CD4-positive, alpha-beta memory T cell (primary cell): ENCODE data around the gene ARHGEF11. TPM values are rescaled to one million over a fixed set of nuclear protein-coding genes. Genes with fewer than 3 reads are reported as not detected.

Experiments used
- CTCF ChIA-PET: fragments of 350-600 bp; sonication (Branson Sonifier 250); formaldehyde crosslinking; loops from one replicate; lab custom pipeline; 2021; ENCODE audit warnings: inconsistent platforms; ENCODE audit not compliant: partially characterized antibody; lab: Charles Lee
- POLR2A ChIA-PET: fragments of 350-600 bp; sonication (Branson Sonifier 250); formaldehyde crosslinking; loops from one replicate; lab custom pipeline; 2021; ENCODE audit not compliant: partially characterized antibody; lab: Charles Lee
- DNase-seq, 5 donors: peaks; one replicate each; pipeline versions ENCODE4 v3.0.0 to v3.0.0-alpha.2; 2020 to 2022; ENCODE audit warnings: mixed read lengths in 1 of 5
- H3K27ac ChIP-seq: one replicate; pipeline ENCODE4 v1.7.0; 2013; ENCODE audit warnings: low read depth, low read length
- H3K27me3 ChIP-seq: 2 replicates; pipeline ENCODE4 v1.7.0; 2013; ENCODE audit warnings: mild to moderate bottlenecking, low read length, moderate library complexity; ENCODE audit not compliant: insufficient read depth
- H3K36me3 ChIP-seq: 2 replicates; pipeline ENCODE4 v1.7.0; 2013; ENCODE audit warnings: mild to moderate bottlenecking, low read length, moderate library complexity; ENCODE audit not compliant: insufficient read depth
- H3K4me1 ChIP-seq: 2 replicates; pipeline ENCODE4 v1.7.0; 2013; ENCODE audit warnings: mild to moderate bottlenecking, low read length, moderate library complexity; ENCODE audit not compliant: insufficient read depth
- H3K4me3 ChIP-seq, 2 donors: one replicate each; pipeline ENCODE4 v1.7.0; 2013; ENCODE audit warnings: low read length in 2 of 2, mild to moderate bottlenecking in 1 of 2
- H3K9me3 ChIP-seq, 2 donors: one replicate each; pipeline ENCODE4 v1.7.0; 2013; ENCODE audit warnings: low read length in 2 of 2, control low read depth in 1 of 2; ENCODE audit not compliant: control insufficient read depth in 1 of 2
- H3K27ac Mint-ChIP-seq, 7 donors: one replicate each; pipeline ENCODE4 v1.8.0; 2020 to 2021; ENCODE audit warnings: mixed read lengths in 7 of 7, mild to moderate bottlenecking in 6 of 7, inconsistent platforms in 3 of 7, moderate library complexity in 3 of 7
- H3K27me3 Mint-ChIP-seq, 2 donors: one replicate each; pipeline ENCODE4 v1.8.0; 2020 to 2021; ENCODE audit warnings: mixed read lengths in 2 of 2
- H3K36me3 Mint-ChIP-seq, 2 donors: one replicate each; pipeline ENCODE4 v1.8.0; 2020 to 2021; ENCODE audit warnings: mixed read lengths in 2 of 2, inconsistent platforms in 1 of 2, mild to moderate bottlenecking in 1 of 2
- H3K4me1 Mint-ChIP-seq, 4 donors: one replicate each; pipeline ENCODE4 v1.8.0; 2020 to 2021; ENCODE audit warnings: mixed read lengths in 4 of 4, mild to moderate bottlenecking in 1 of 4
- H3K4me3 Mint-ChIP-seq, 8 donors: one replicate each; pipeline ENCODE4 v1.8.0; 2020 to 2021; ENCODE audit warnings: mixed read lengths in 8 of 8, mild to moderate bottlenecking in 7 of 8, moderate library complexity in 6 of 8, inconsistent platforms in 3 of 8
- H3K9me3 Mint-ChIP-seq, 8 donors: one replicate each; pipeline ENCODE4 v1.8.0; 2020 to 2021; ENCODE audit warnings: mixed read lengths in 8 of 8, mild to moderate bottlenecking in 5 of 8, inconsistent platforms in 3 of 8, moderate library complexity in 1 of 8
- intact Hi-C: fragments of 100-400 bp; cut with micrococcal nuclease; formaldehyde crosslinking; loops from one replicate; pipeline ENCODE4 v1.15.1; 2023
- polyA plus RNA-seq, 2 donors: library from polyadenylated mRNA; unstranded; fragments of 300-500 nt; fragmentation: Illumina TruSeq; gene quantifications; one replicate each; pipeline ENCODE4 v1.2.3, GENCODE V29; 2021
- total RNA-seq, 2 experiments: library from RNA; stranded (reverse); gene quantifications; one replicate each; pipeline ENCODE4 v1.2.3, GENCODE V29; 2021

The ARHGEF11 gene
- total and polyA plus RNA-seq, 4 experiments from 2014 or later = 7.9 to 24.1 (median 20.9) TPM

DNA sequence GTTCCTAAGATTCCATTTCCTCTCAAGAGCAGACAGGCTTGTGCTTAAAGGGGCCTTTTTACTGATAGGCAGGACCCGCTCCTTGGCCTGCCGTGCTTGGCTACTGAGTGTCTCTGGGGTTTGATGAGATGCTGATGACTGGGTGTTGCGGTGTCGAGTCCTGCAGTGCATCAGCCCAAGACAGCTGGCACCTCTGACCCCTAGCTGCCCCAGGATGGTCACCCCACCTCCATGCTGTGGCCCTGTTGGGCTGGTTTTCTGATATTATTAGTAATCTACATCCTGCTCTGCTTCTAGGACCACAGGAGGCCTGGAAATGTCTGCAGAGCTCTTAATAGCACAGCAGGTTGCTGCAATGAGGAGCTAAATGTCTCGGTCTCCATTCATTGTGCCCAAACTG lies 96.4 kb downstream of the ARHGEF11 start:
- Mint-ChIP-seq H3K36me3 (peaks cover 43 to 74% of the 10 kb centered on the region in 2 donors), H3K4me1 (no peaks in the 10 kb centered on the region), H3K9me3 (no peaks in the 10 kb centered on the region), H3K27ac (no peak overlapping the region), H3K4me3 (no peak overlapping the region), H3K27me3 (no peaks in the 10 kb centered on the region)
- intact Hi-C loops = no loop called here
- POLR2A ChIA-PET = interaction anchor here (1.0 kb wide), 1 partner anchor 142 kb away, joined by 3 read pairs; no protein-coding TSS in a partner anchor
- H3K27ac ChIP-seq = no peak overlapping the region
- no peaks in the 10 kb centered on the region for H3K9me3 ChIP-seq
- no peaks in the 10 kb centered on the region for H3K4me1 ChIP-seq
- CTCF ChIA-PET = interaction anchor here (0.6 to 2.0 kb wide), 2 partner anchors 13 to 125 kb away, joined by 3 to 6 read pairs; no protein-coding TSS in a partner anchor
- H3K4me3 ChIP-seq = no peak overlapping the region
- DNase-seq = no peak
- H3K36me3 ChIP-seq = peaks cover 47% of the 10 kb centered on the region
- H3K27me3 ChIP-seq = no peaks in the 10 kb centered on the region

DNA sequence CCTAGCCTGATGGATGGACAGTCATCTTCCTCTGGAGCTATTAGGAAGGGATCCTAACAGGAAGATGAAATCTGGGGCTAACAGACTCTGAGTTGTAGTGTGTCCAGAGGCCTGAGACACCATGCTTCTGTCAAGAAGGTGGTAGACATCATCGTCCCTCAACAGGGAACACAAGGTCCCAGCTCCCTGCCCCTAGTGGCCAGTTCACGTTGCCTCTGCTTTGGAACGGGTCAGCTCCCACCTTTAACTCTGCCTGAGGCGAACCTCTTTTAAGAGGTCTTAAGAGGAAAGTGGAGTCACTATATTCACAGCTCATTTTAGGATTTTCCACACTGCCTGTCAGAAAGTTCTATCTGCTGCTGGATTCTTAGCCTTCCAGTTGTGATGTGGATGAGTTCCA lies 96.8 kb downstream of the ARHGEF11 start:
- Mint-ChIP-seq H3K36me3 (peaks cover 42 to 78% of the 10 kb centered on the region in 2 donors), H3K9me3 (no peaks in the 10 kb centered on the region), H3K4me1 (no peaks in the 10 kb centered on the region), H3K27me3 (no peaks in the 10 kb centered on the region), H3K27ac (no peak overlapping the region), H3K4me3 (no peak overlapping the region)
- POLR2A ChIA-PET = interaction anchor here (1.0 kb wide), 1 partner anchor 142 kb away, joined by 3 read pairs; no protein-coding TSS in a partner anchor
- no peaks in the 10 kb centered on the region for H3K9me3 ChIP-seq
- DNase-seq = no peak
- no peaks in the 10 kb centered on the region for H3K27me3 ChIP-seq
- intact Hi-C loops = no loop called here
- CTCF ChIA-PET = interaction anchor here (0.6 to 2.0 kb wide), 2 partner anchors 13 to 126 kb away, joined by 3 to 6 read pairs; no protein-coding TSS in a partner anchor
- no peak overlapping the region for H3K27ac ChIP-seq
- H3K4me3 ChIP-seq = no peak overlapping the region
- no peaks in the 10 kb centered on the region for H3K4me1 ChIP-seq
- H3K36me3 ChIP-seq = peaks cover 47% of the 10 kb centered on the region

GRCh38 chr1:156947818-156948525 lies 97.6 kb downstream of the ARHGEF11 start:
- H3K27ac ChIP-seq = no peak overlapping the region
- no peak overlapping the region for H3K4me3 ChIP-seq
- H3K27me3 ChIP-seq = no peaks in the 10 kb centered on the region
- no peaks in the 10 kb centered on the region for H3K27me3 Mint-ChIP-seq
- CTCF ChIA-PET = interaction anchor here (0.6 to 2.0 kb wide), 3 partner anchors 14 to 126 kb away, joined by 3 to 6 read pairs (median 3); no protein-coding TSS in a partner anchor
- peaks cover 51% of the 10 kb centered on the region for H3K36me3 ChIP-seq
- no peaks in the 10 kb centered on the region for H3K9me3 ChIP-seq
- H3K27ac Mint-ChIP-seq = no peak overlapping the region
- no peaks in the 10 kb centered on the region for H3K9me3 Mint-ChIP-seq
- DNase-seq = no peak
- no peaks in the 10 kb centered on the region for H3K4me1 Mint-ChIP-seq
- H3K4me1 ChIP-seq = no peaks in the 10 kb centered on the region
- no peak overlapping the region for H3K4me3 Mint-ChIP-seq
- intact Hi-C loops = no loop called here
- POLR2A ChIA-PET = interaction anchor here (1.0 kb wide), 1 partner anchor 141 kb away, joined by 3 read pairs; no protein-coding TSS in a partner anchor
- peaks cover 44 to 82% of the 10 kb centered on the region in 2 donors for H3K36me3 Mint-ChIP-seq

- no peaks in the 10 kb centered on the region for H3K4me1 ChIP-seq
- no peak overlapping the region for H3K27ac ChIP-seq
- Mint-ChIP-seq H3K4me3 (no peak overlapping the region), H3K9me3 (no peaks in the 10 kb centered on the region), H3K27ac (no peak overlapping the region), H3K4me1 (no peaks in the 10 kb centered on the region), H3K27me3 (no peaks in the 10 kb centered on the region), H3K36me3 (peaks cover 43 to 82% of the 10 kb centered on the region in 2 donors)
- H3K9me3 ChIP-seq = no peaks in the 10 kb centered on the region
- CTCF ChIA-PET = interaction anchor here (1.1 kb wide), 1 partner anchor 55 kb away, joined by 3 read pairs; no protein-coding TSS in a partner anchor
- intact Hi-C loops = no loop called here
- peaks cover 51% of the 10 kb centered on the region for H3K36me3 ChIP-seq
- POLR2A ChIA-PET = no interaction called here
- DNase-seq = no peak
- H3K4me3 ChIP-seq = no peak overlapping the region
- no peaks in the 10 kb centered on the region for H3K27me3 ChIP-seq
These were observed 98.4 kb downstream of the ARHGEF11 start for GRCh38 chr1:156947127-156947526.

- no peak for DNase-seq
- CTCF ChIA-PET = no interaction called here
- Mint-ChIP-seq H3K27me3 (no peaks in the 10 kb centered on the region), H3K4me1 (no peaks in the 10 kb centered on the region), H3K27ac (peak overlapping the region in 3 of 7 donors; percentile 9 to 70 (median 19)), H3K9me3 (no peaks in the 10 kb centered on the region), H3K36me3 (peaks cover 39 to 74% of the 10 kb centered on the region in 2 donors), H3K4me3 (no peak overlapping the region)
- POLR2A ChIA-PET = no interaction called here
- intact Hi-C loops = no loop called here
- no peak overlapping the region for H3K27ac ChIP-seq
- H3K27me3 ChIP-seq = no peaks in the 10 kb centered on the region
- no peak overlapping the region for H3K4me3 ChIP-seq
- no peaks in the 10 kb centered on the region for H3K9me3 ChIP-seq
- H3K36me3 ChIP-seq = peaks cover 47% of the 10 kb centered on the region
- no peaks in the 10 kb centered on the region for H3K4me1 ChIP-seq
These were observed 99.5 kb downstream of the ARHGEF11 start for GRCh38 chr1:156945881-156946661.

- intact Hi-C loops = no loop called here
- no peaks in the 10 kb centered on the region for H3K27me3 ChIP-seq
- no peaks in the 10 kb centered on the region for H3K27me3 Mint-ChIP-seq
- H3K27ac ChIP-seq = no peak overlapping the region
- ChIA-PET CTCF (no interaction called here), POLR2A (no interaction called here)
- no peak for DNase-seq
- peaks cover 53% of the 10 kb centered on the region for H3K36me3 ChIP-seq
- H3K9me3 ChIP-seq = no peaks in the 10 kb centered on the region
- H3K4me3 Mint-ChIP-seq = no peak overlapping the region
- no peak overlapping the region for H3K4me3 ChIP-seq
- no peaks in the 10 kb centered on the region for H3K4me1 Mint-ChIP-seq
- no peaks in the 10 kb centered on the region for H3K9me3 Mint-ChIP-seq
- H3K4me1 ChIP-seq = no peaks in the 10 kb centered on the region
- peak overlapping the region in 1 of 7 donors; percentile 29 for H3K27ac Mint-ChIP-seq
- H3K36me3 Mint-ChIP-seq = peaks cover 37 to 67% of the 10 kb centered on the region in 2 donors
These were observed 100.7 kb downstream of the ARHGEF11 start for GRCh38 chr1:156944848-156945247.

DNA sequence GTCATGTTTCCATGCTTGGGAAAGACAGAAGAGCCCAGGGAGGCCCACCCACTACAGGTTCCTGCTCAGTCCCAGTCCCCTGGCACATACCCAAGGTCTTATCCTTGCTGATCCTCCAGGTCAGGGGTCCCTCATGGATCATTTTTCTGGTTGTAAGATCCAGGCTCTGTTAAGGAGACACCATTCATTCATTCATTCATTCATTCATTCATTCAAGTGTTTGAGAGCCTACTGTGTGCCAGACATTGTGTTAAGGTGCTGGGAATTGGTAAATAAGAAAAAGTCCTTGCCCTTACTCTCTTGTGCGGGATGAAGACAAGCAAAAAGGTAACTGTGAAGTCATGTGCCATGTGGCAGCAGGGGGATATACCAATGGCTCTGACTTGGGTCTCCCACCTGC lies 101.3 kb downstream of the ARHGEF11 start:
- Histone ChIP-seq H3K9me3 (no peaks in the 10 kb centered on the region), H3K4me1 (no peaks in the 10 kb centered on the region), H3K36me3 (peaks cover 59% of the 10 kb centered on the region), H3K27ac (no peak overlapping the region), H3K4me3 (no peak overlapping the region), H3K27me3 (no peaks in the 10 kb centered on the region)
- Mint-ChIP-seq H3K9me3 (no peaks in the 10 kb centered on the region), H3K27me3 (no peaks in the 10 kb centered on the region), H3K4me3 (no peak overlapping the region), H3K36me3 (peaks cover 37 to 64% of the 10 kb centered on the region in 2 donors), H3K4me1 (peaks cover 0 to under 1% (median 0%) of the 10 kb centered on the region in 4 donors), H3K27ac (peak overlapping the region in 1 of 7 donors; percentile 27)
- ChIA-PET POLR2A (no interaction called here), CTCF (interaction anchor here (1.2 kb wide), 1 partner anchor 33 kb away, joined by 3 read pairs; no protein-coding TSS in a partner anchor)
- no peak for DNase-seq
- intact Hi-C loops = no loop called here
